Kidney capillary endothelial cell (primary cell): ENCODE data around the gene KDM4E.
"Not testable (repeated sequence)": the region's sequence is repeated elsewhere in the genome, so short reads cannot be mapped to it uniquely, and the experiment has no call there.

Source experiments
- DNase-seq: peaks from one replicate; pipeline ENCODE4 v3.0.0-alpha.2; 2018; ENCODE audit warnings: low spot score

Gene KDM4E

DNA sequence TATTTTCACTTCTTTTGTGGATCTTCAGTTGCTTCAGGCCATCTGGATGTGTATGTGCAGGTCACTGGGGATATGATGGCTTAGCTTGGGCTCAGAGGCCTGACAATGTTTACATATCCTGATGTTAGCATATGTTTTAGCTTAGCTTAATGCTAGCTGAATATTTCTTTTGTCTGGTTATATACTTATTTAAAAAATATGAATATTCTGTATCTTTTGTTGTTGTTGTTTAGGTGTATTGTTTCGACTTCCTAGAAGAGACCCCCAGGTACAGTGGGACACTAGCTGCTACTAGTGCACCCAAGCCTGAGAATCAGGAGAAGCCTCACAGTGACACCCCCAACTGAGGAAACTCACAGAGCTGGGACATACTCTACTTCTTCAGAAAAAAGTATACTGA is at the start of gene KDM4E:
Gene KDM4E (plus strand): TSS at position 301 of the 400 bp plus-strand sequence. CDS start 300 bp downstream, outside the sequence.
- DNase-seq = no peak

- DNase-seq = no peak
These were observed 49.5 kb upstream of the KDM4E start for GRCh38 chr11:94975599-94975998.

DNA sequence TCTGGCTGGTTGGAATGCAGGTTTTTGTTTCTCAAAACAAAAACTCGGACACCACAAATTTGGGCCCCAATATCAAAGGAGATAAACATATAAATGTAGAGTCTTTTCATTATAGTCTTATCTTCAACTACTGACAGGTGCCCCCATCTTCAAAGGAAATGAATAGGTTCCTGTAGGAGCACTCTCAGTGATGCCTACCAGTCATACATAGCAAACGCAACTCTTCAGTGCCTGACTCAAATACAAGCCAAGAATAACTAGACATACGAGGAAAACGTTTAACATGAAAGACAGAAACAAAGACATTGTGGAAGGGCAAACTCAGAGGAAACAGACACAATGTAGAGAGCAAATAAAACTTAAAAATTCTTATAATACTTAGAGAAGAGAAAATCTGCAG is 37.7 kb upstream of the KDM4E start:
- DNase-seq = no peak

DNA sequence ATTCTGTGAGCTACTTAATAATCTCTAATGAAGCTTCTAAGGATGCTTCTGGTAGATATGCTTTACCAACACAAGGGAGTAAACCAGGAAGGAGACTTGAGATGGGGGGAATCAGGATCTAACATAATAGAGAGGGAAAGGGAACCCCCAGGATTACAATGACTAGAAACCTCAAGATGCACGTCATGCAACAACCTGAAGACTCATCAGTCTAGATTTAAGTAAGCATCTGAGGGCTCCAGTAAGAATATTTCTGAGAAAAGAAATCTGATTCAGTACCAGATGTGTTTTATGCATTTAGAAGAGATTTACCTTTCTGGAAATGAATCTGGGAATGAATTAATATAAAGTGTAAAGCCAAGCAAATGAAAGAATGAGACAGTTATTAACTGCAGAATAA is 36.3 kb upstream of the KDM4E start:
- DNase-seq = no peak

DNA sequence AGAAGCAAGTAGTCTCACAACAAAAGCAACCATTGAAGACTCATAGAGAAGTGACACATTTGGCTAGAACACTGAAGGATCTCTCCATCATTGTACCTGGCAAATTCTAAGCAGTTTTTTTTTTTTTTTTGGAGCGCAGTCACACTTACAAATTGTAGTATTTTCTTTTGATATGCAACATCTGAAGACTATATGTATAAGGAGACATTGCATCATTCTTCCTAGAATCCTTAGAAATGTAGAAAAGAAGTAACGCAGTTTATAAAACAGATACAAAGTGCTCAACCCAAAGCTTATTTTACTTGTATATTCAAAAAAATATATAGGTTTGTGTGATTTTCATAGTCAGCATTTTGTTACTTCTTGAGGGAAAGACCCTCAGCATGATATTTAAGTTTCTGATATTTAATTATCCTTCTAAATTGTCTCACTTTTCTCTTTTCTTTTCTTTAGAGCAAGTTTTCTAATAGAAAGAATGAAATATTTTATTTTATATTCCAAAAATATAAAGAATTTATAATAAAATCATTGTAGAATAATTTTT is 31.6 kb upstream of the KDM4E start:
- DNase-seq = no peak

DNA sequence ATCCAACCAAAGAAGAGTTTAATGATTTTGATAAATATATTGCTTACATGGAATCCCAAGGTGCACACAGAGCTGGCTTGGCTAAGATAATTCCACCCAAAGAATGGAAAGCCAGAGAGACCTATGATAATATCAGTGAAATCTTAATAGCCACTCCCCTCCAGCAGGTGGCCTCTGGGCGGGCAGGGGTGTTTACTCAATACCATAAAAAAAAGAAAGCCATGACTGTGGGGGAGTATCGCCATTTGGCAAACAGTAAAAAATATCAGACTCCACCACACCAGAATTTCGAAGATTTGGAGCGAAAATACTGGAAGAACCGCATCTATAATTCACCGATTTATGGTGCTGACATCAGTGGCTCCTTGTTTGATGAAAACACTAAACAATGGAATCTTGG is 27.6 kb upstream of the KDM4E start:
- DNase-seq = no peak

DNA sequence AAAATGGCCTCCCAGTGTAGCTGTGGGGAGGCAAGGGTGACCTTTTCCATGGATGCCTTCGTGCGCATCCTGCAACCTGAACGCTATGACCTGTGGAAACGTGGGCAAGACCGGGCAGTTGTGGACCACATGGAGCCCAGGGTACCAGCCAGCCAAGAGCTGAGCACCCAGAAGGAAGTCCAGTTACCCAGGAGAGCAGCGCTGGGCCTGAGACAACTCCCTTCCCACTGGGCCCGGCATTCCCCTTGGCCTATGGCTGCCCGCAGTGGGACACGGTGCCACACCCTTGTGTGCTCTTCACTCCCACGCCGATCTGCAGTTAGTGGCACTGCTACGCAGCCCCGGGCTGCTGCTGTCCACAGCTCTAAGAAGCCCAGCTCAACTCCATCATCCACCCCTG is 26.8 kb upstream of the KDM4E start:
- DNase-seq = no peak

DNA sequence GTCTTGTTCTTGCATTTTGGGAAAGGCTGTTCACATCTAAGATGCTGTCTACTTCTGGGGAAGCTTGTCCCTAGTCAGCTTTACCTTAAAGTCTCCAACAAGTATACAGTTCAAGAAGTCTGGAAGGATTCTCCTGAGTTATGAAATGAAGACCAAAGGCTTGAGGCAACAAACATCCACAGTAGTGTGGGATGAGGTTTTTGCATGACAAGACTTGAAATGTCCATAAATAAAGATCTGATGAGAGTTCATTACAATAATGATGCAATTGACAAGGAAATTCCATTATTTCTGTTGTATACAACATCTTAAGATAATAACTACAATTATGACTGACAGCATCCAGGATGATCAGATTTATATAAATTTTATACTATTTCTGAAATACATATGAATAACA is 21.3 kb upstream of the KDM4E start:
- no peak for DNase-seq

DNA sequence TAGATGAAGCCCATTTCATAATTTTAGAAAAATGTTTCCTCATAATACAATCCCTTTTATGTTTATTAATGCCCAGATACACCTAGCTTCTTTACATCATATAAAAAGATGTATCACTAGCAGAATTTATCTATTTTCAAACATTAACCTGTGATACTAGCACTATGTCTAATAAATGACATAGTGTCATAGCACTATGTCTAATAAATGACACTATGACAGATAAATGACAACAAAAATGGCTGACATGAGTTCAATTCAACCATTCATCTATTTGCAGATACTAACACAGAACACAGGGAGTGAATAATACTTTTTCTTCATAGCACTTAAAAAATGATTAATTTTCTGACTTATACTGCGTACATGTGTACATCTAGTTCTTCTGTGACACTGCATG is 19.4 kb upstream of the KDM4E start:
- no peak for DNase-seq

GRCh38 chr11:95011376-95011775 is 13.7 kb upstream of the KDM4E start:
- no peak for DNase-seq

- no peak for DNase-seq
These were observed 10.8 kb upstream of the KDM4E start for GRCh38 chr11:95014184-95014821.

- no peak for DNase-seq
These were observed 8.9 kb upstream of the KDM4E start for GRCh38 chr11:95016139-95016538.

- DNase-seq = not testable (repeated sequence)
These were observed 3.6 kb upstream of the KDM4E start for GRCh38 chr11:95021468-95021867.

GRCh38 chr11:95025594-95025993 is 536 bp downstream of the KDM4E start:
- DNase-seq = not testable (repeated sequence)

DNA sequence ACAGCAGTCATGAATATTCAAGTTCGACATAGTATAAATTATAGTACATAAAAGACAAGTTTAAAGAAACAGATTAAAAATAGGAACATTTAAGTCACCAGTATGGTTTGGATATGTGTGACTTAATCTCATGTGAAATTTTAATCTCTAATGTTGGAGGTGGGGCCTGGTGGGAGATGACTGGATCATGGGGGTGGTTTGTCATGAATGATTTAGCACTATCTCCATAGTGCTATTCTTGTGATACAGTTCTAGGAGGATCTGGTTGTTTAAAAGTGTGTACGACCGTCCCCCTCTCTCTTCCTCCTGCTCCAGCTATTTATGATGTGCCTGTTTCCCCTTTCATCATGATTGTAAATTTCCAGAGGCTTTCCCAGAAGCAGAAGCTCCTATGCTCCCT is 3.3 kb downstream of the KDM4E start:
- DNase-seq = no peak

DNA sequence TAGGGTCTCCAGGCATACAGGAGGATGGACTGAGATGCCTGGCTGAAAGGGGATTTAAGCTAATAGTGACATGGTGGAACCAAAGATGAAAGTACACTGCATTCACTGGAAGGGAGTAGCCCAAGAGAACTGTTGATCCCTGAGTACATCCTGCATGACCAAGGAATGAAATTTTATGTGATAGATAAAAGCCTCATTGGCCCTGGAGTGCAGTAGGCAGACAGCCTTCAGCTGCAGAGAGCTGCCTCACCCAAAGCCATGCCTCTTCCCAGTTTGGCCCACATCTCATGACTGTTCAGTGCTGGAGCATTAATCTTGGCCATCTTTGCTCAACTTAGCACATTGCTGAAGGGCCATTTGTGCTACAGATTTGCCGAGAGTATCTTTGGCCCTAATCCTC is 8.0 kb downstream of the KDM4E start:
- DNase-seq = no peak

DNA sequence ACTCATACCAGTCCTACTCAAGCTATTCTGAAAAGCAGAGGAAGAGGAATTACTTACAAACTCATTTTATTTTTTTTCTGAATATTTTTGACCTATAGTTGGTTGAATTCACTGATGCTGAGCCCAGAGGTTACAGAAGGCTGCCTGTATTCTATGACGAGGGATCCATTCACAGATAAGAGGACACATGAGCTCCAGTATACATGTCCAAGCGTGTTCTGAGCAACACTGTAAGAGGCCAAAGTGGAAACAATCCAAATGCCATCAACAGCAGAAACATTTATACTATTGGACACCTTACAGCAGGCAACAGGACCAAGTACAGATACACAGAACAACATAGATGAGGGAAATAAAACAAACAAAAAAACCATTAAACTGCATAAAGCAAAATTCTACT is 10.3 kb downstream of the KDM4E start:
- DNase-seq = no peak

- DNase-seq = not testable (repeated sequence)
These were observed 12.4 kb downstream of the KDM4E start for GRCh38 chr11:95037356-95038035.

- DNase-seq = no peak
These were observed 17.2 kb downstream of the KDM4E start for GRCh38 chr11:95042239-95042638.

DNA sequence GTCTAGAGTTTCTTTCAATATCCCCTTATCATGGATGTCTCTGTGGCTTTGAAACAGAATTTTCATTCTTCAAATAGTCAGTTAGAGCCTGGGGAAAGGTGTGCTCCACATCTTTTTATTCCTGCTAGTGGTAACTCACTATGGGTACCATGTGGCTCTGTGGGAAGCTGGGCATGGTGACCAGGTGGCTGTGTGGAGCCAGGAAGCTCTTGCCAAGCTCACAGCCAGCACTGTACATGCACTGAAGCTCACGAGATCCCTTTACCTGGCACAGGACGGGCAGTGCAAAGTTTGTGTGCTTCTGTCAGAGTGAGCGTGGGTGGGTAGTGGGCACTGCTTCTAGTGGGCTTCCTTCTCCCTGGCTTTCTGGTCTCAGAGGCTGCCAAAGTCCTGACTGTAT is 17.8 kb downstream of the KDM4E start:
- no peak for DNase-seq

GRCh38 chr11:95044010-95044409 is 19.0 kb downstream of the KDM4E start:
- no peak for DNase-seq

- DNase-seq = no peak
These were observed 20.8 kb downstream of the KDM4E start for GRCh38 chr11:95045812-95046211.

DNA sequence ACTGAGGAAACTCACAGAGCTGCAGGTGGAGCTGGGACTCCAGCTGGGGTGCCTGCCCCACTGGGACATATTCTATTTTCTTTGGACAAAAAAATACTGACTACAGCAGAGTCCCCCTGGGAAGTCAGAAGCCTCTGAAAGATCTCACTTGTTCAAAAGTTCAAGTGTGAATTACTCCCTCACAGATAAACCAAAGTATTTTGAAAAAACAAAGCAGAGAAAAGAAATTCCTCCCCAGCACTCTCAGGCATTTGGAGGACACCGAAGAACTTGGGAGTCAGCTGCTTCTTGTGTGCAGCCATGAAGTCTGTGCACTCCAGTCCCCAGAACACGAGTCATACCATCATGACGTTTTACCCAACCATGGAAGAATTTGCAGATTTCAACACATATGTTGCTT is 24.1 kb downstream of the KDM4E start, which contains the start of gene KDM4F:
Gene KDM4F (plus strand): TSS at position 301 of the 400 bp plus-strand sequence.
- DNase-seq = not testable (repeated sequence)
